Keratinocyte (primary cell): ENCODE measurements around the gene AKR1D1. TPM values are rescaled to one million over a fixed set of nuclear protein-coding genes. Genes with fewer than 3 reads are reported as not detected.

Source experiments
- DNase-seq: peaks from one replicate; pipeline ENCODE4 v3.0.0-alpha.2; 2011; ENCODE audit warnings: low read depth, missing footprints, low spot score
- FAIRE-seq: peaks from 2 replicates; lab custom pipeline; 2011; peaks lifted over from hg19 to GRCh38; lab: Jason Lieb, UNC
- H2AFZ ChIP-seq: 2 replicates; pipeline ENCODE4 v1.6.0; 2012; ENCODE audit warnings: low read length, control low read depth, inconsistent platforms; ENCODE audit not compliant: control insufficient read depth
- H3K27ac ChIP-seq: 2 replicates; pipeline ENCODE4 v1.5.1; 2011; ENCODE audit warnings: low read length; ENCODE audit not compliant: control insufficient read depth, insufficient read depth
- H3K27me3 ChIP-seq: 3 replicates; pipeline ENCODE4 v1.6.0; 2011; ENCODE audit warnings: low read length; ENCODE audit not compliant: control insufficient read depth, insufficient read depth; ENCODE audit errors: extremely low read depth
- H3K36me3 ChIP-seq, 2 experiments: 2 replicates in 1 of 2; 3 replicates in 1 of 2; pipeline ENCODE4 v1.5.1; 2011; ENCODE audit warnings: low read length in 2 of 2, mild to moderate bottlenecking in 1 of 2; ENCODE audit not compliant: control insufficient read depth in 2 of 2, insufficient read depth in 2 of 2; ENCODE audit errors: extremely low read depth in 1 of 2
- H3K4me1 ChIP-seq: 3 replicates; pipeline ENCODE4 v1.5.1; 2011; ENCODE audit warnings: low read length; ENCODE audit not compliant: control insufficient read depth, insufficient read depth; ENCODE audit errors: extremely low read depth
- H3K4me2 ChIP-seq: 3 replicates; pipeline ENCODE4 v1.6.0; 2011; ENCODE audit warnings: low read depth, low read length; ENCODE audit not compliant: control insufficient read depth, insufficient read depth; ENCODE audit errors: extremely low read depth
- H3K4me3 ChIP-seq, 3 experiments: fragments of 200-600 bp in 1 of 3; sonication (generic) in 1 of 3; 2 replicates in 2 of 3; 3 replicates in 1 of 3; pipeline ENCODE4 v1.5.1; 2011 to 2016; ENCODE audit warnings: low read length in 3 of 3, mild to moderate bottlenecking in 3 of 3, control low read depth in 2 of 3, inconsistent platforms in 1 of 3, low read depth in 1 of 3, mixed read lengths in 1 of 3, mixed run types in 1 of 3, moderate library complexity in 1 of 3; ENCODE audit not compliant: control insufficient read depth in 2 of 3, insufficient read depth in 2 of 3; ENCODE audit errors: extremely low read depth in 1 of 3
- H3K79me2 ChIP-seq: 2 replicates; pipeline ENCODE4 v1.6.0; 2012; ENCODE audit warnings: low read length; ENCODE audit not compliant: control insufficient read depth, insufficient read depth
- H3K9ac ChIP-seq: 3 replicates; pipeline ENCODE4 v1.6.0; 2011; ENCODE audit warnings: low read length; ENCODE audit not compliant: control insufficient read depth, insufficient read depth; ENCODE audit errors: extremely low read depth
- H3K9me1 ChIP-seq: 3 replicates; pipeline ENCODE4 v1.6.0; 2011; ENCODE audit warnings: low read length; ENCODE audit not compliant: control insufficient read depth, insufficient read depth; ENCODE audit errors: extremely low read depth
- H3K9me3 ChIP-seq: 2 replicates; pipeline ENCODE4 v1.5.1; 2012; ENCODE audit warnings: low read depth, low read length; ENCODE audit not compliant: control insufficient read depth
- H4K20me1 ChIP-seq: 3 replicates; pipeline ENCODE4 v1.6.0; 2011; ENCODE audit warnings: low read length; ENCODE audit not compliant: control insufficient read depth, insufficient read depth; ENCODE audit errors: extremely low read depth
- CTCF ChIP-seq, 3 experiments: IDR thresholded peaks in 1 of 3; conservative IDR thresholded peaks in 1 of 3; optimal IDR thresholded peaks in 1 of 3; 2 replicates in 2 of 3; 3 replicates in 1 of 3; pipeline versions ENCODE3 to v1.5.1; 2011; ENCODE audit warnings: low read length in 3 of 3, mild to moderate bottlenecking in 3 of 3, moderate library complexity in 2 of 3, control low read depth in 1 of 3, inconsistent platforms in 1 of 3; ENCODE audit not compliant: insufficient read depth in 2 of 3; ENCODE audit errors: extremely low read depth in 1 of 3
- EZH2 ChIP-seq: IDR thresholded peaks from one replicate; pipeline ENCODE4 v1.6.1; 2012; ENCODE audit warnings: inconsistent platforms, mild to moderate bottlenecking, low read length, moderate library complexity
- dilution Hi-C: fragments of 300-500 bp; cut with MboI; formaldehyde crosslinking; loops from one replicate; pipeline ENCODE4 v1.7.0; 2020; ENCODE audit warnings: low sequenced_read_pairs; ENCODE audit not compliant: extremely low pct_ligation_motif_present
- polyA plus RNA-seq, 5 experiments: library from polyadenylated mRNA; depleted of rRNA in 3 of 5; stranded (reverse) in 3 of 5; stranded (forward) in 1 of 5; unstranded in 1 of 5; fragments of >200 nt; gene quantifications; 1 replicate in 1 of 5; 2 replicates in 3 of 5; 3 replicates in 1 of 5; pipeline versions ENCODE4 v1.2.1 to v1.2.3, GENCODE V29; 2011 to 2012; ENCODE audit warnings: missing spikeins in 2 of 5, low read depth in 1 of 5, low replicate concordance in 1 of 5

The AKR1D1 gene
- polyA plus RNA-seq, 1 donor (not counting 4 experiments of a cell fraction or from before 2014, with no cell fraction given) = not detected

- H3K4me3 ChIP-seq = no peak overlapping the region
- FAIRE-seq = no peak
- no peak overlapping the region for H3K9ac ChIP-seq
- H3K79me2 ChIP-seq = no peaks in the 10 kb centered on the region
- dilution Hi-C loops = no loop called here
- DNase-seq = no peak
- no peak overlapping the region for H3K27ac ChIP-seq
- TF ChIP-seq CTCF (optimal IDR thresholded peaks at IDR 0.05 in 1 of 3, IDR thresholded peaks at IDR 0.05 in 1 of 3, conservative IDR thresholded peaks at IDR 0.05 in 1 of 3; ENCODE audit: extremely low read depth in 1 of 3, insufficient read depth in 2 of 3, low read length in 3 of 3) = no peak
- TF ChIP-seq EZH2 = no peak
- no peaks in the 10 kb centered on the region for H3K36me3 ChIP-seq
- H3K27me3 ChIP-seq = no peaks in the 10 kb centered on the region
- H4K20me1 ChIP-seq = no peaks in the 10 kb centered on the region
- no peaks in the 10 kb centered on the region for H3K4me1 ChIP-seq
- H3K9me3 ChIP-seq = no peaks in the 10 kb centered on the region
- no peaks in the 10 kb centered on the region for H3K9me1 ChIP-seq
- no peak overlapping the region for H3K4me2 ChIP-seq
- no peak overlapping the region for H2AFZ ChIP-seq
Measured at GRCh38 chr7:138029126-138029525, 47.1 kb upstream of the AKR1D1 start.

GRCh38 chr7:138029941-138030340 lies 46.3 kb upstream of the AKR1D1 start:
- no peak overlapping the region for H3K9ac ChIP-seq
- no peaks in the 10 kb centered on the region for H3K4me1 ChIP-seq
- H4K20me1 ChIP-seq = no peaks in the 10 kb centered on the region
- H3K4me2 ChIP-seq = no peak overlapping the region
- H3K9me3 ChIP-seq = no peaks in the 10 kb centered on the region
- DNase-seq (no peak), FAIRE-seq (no peak)
- TF ChIP-seq CTCF (optimal IDR thresholded peaks at IDR 0.05 in 1 of 3, IDR thresholded peaks at IDR 0.05 in 1 of 3, conservative IDR thresholded peaks at IDR 0.05 in 1 of 3; ENCODE audit: extremely low read depth in 1 of 3, insufficient read depth in 2 of 3, low read length in 3 of 3) (no peak), EZH2 (no peak)
- no peak overlapping the region for H3K4me3 ChIP-seq
- H3K9me1 ChIP-seq = no peaks in the 10 kb centered on the region
- dilution Hi-C loops = no loop called here
- no peaks in the 10 kb centered on the region for H3K79me2 ChIP-seq
- H3K36me3 ChIP-seq = no peaks in the 10 kb centered on the region
- no peaks in the 10 kb centered on the region for H3K27me3 ChIP-seq
- H2AFZ ChIP-seq = no peak overlapping the region
- no peak overlapping the region for H3K27ac ChIP-seq
